HCT116 (cell line): ENCODE data around the gene MAGOH. TPM values are rescaled to one million over a fixed set of nuclear protein-coding genes. Genes with fewer than 3 reads are reported as not detected.

Experiments used
- ATAC-seq: fragments of 200-7000 bp; cut with Tn5 transposase; 2 replicates; pipeline ENCODE4 v1.9.1; 2020; ENCODE audit warnings: mild to moderate bottlenecking, moderate library complexity
- BruUV-seq: library from RNA; stranded (reverse); fragments of 400-500 nt; replicated peaks from 2 replicates; lab custom pipeline; 2021; lab: Mats Ljungman, UMichigan
- CTCF ChIA-PET: fragments of 300-600 bp; sonication (Branson Sonifier 250); formaldehyde crosslinking; loops from one replicate; lab custom pipeline; 2021; ENCODE audit warnings: antibody characterized with exemption; lab: Charles Lee
- POLR2A ChIA-PET: fragments of 300-600, 350-600 bp; sonication (Branson Sonifier 250); formaldehyde crosslinking; loops from one replicate; lab custom pipeline; 2021; ENCODE audit warnings: antibody characterized with exemption; lab: Charles Lee
- RAD21 ChIA-PET, 2 experiments: fragments of 300-600 bp; sonication (Branson Sonifier 250); formaldehyde crosslinking; loops; one replicate each; lab custom pipeline; 2023; ENCODE audit warnings: low total read pairs in 2 of 2; ENCODE audit not compliant: uncharacterized antibody in 2 of 2, unreplicated experiment in 2 of 2, low non-redundant PET in 1 of 2; lab: Charles Lee
- DNase-seq: peaks from one replicate; pipeline ENCODE4 v3.0.0-alpha.2; 2010; ENCODE audit warnings: low read depth, low spot score
- H2AFZ ChIP-seq: fragments of 200-600 bp; shearing (Covaris generic), sonication (generic); 2 replicates; pipeline ENCODE4 v1.6.1; 2017; ENCODE audit warnings: low read depth, mixed run types, mixed read lengths, antibody characterized with exemption, low read length; ENCODE audit not compliant: poor library complexity, severe bottlenecking
- H3K27ac ChIP-seq: 2 replicates; pipeline ENCODE4 v1.5.1; 2012; ENCODE audit warnings: low read depth, low read length
- H3K27me3 ChIP-seq: fragments of 200-600 bp; sonication (generic); 2 replicates; pipeline ENCODE4 v1.6.1; 2016; ENCODE audit warnings: mixed run types, low read length, mixed read lengths; ENCODE audit not compliant: insufficient read depth
- H3K36me3 ChIP-seq, 2 experiments: fragments of 200-500 bp in 1 of 2; fragments of 200-600 bp in 1 of 2; sonication (Bioruptor generic) in 1 of 2; sonication (generic) in 1 of 2; 2 replicates each; pipeline versions ENCODE4 v1.5.1 to v1.6.1; 2014 to 2016; ENCODE audit warnings: low read length in 2 of 2, inconsistent platforms in 1 of 2, mixed read lengths in 1 of 2, mixed run types in 1 of 2; ENCODE audit not compliant: insufficient read depth in 2 of 2, control insufficient read depth in 1 of 2
- H3K4me1 ChIP-seq, 2 experiments: fragments of 200-600 bp in 1 of 2; sonication (generic) in 1 of 2; 2 replicates each; pipeline versions ENCODE4 v1.5.1 to v1.6.1; 2012 to 2017; ENCODE audit warnings: low read length in 2 of 2, inconsistent platforms in 1 of 2, mild to moderate bottlenecking in 1 of 2, mixed read lengths in 1 of 2, mixed run types in 1 of 2, moderate library complexity in 1 of 2; ENCODE audit not compliant: insufficient read depth in 2 of 2, control insufficient read depth in 1 of 2
- H3K4me2 ChIP-seq: fragments of 200-600 bp; sonication (generic); 2 replicates; pipeline ENCODE4 v1.6.1; 2017; ENCODE audit warnings: mixed run types, low read length, mixed read lengths
- H3K4me3 ChIP-seq, 2 experiments: fragments of 200-600 bp in 1 of 2; sonication (generic) in 1 of 2; replicated peaks in 1 of 2; 2 replicates each; pipeline ENCODE4 v1.5.1; 2011 to 2016; ENCODE audit warnings: low read length in 2 of 2, control low read depth in 1 of 2, low read depth in 1 of 2, mild to moderate bottlenecking in 1 of 2, mixed read lengths in 1 of 2, mixed run types in 1 of 2
- H3K79me2 ChIP-seq: fragments of 200-600 bp; sonication (generic); 2 replicates; pipeline ENCODE4 v1.6.1; 2017; ENCODE audit warnings: mild to moderate bottlenecking, mixed run types, low read length, moderate library complexity, mixed read lengths; ENCODE audit not compliant: insufficient read depth
- H3K9ac ChIP-seq: fragments of 200-600 bp; sonication (generic); 2 replicates; pipeline ENCODE4 v1.6.1; 2016; ENCODE audit warnings: low read length, mixed read lengths
- H3K9me2 ChIP-seq: fragments of 200-600 bp; sonication (generic), shearing (Covaris generic); 2 replicates; pipeline ENCODE4 v1.6.1; 2017; ENCODE audit warnings: mixed run types, mild to moderate bottlenecking, moderate library complexity; ENCODE audit not compliant: insufficient read depth
- H3K9me3 ChIP-seq, 2 experiments: fragments of 200-500 bp in 1 of 2; fragments of 200-600 bp in 1 of 2; sonication (Bioruptor generic) in 1 of 2; sonication (generic) in 1 of 2; 2 replicates each; pipeline ENCODE4 v1.6.1; 2014 to 2017; ENCODE audit warnings: low read length in 2 of 2, mixed read lengths in 2 of 2, inconsistent platforms in 1 of 2, low read depth in 1 of 2, mild to moderate bottlenecking in 1 of 2, mixed run types in 1 of 2, moderate library complexity in 1 of 2; ENCODE audit not compliant: control insufficient read depth in 1 of 2, insufficient read depth in 1 of 2
- H4K20me1 ChIP-seq: fragments of 200-600 bp; sonication (generic), shearing (Covaris generic); 2 replicates; pipeline ENCODE4 v1.6.1; 2017; ENCODE audit warnings: mixed run types, mild to moderate bottlenecking, moderate library complexity; ENCODE audit not compliant: insufficient read depth
- POLR2A ChIP-seq: IDR thresholded peaks from 2 replicates; pipeline ENCODE4 v1.7.0; 2011; ENCODE audit warnings: borderline replicate concordance; ENCODE audit not compliant: insufficient read depth, insufficient read length; ENCODE audit errors: extremely low read depth
- POLR2AphosphoS5 ChIP-seq: IDR thresholded peaks from 2 replicates; pipeline ENCODE4 v1.6.1; 2011; ENCODE audit warnings: mild to moderate bottlenecking, low read depth, low read length, moderate library complexity
- intact Hi-C: fragments of 100-400 bp; cut with micrococcal nuclease; formaldehyde crosslinking; loops from 2 replicates; pipeline ENCODE4 v1.10.0; 2022
- total RNA-seq: library from RNA; stranded (reverse); gene quantifications from one replicate; pipeline ENCODE4 v1.2.1, GENCODE V29; 2021; ENCODE audit not compliant: unreplicated experiment

The MAGOH gene
- total RNA-seq, 1 experiment from 2014 or later = 63.7 TPM

DNA sequence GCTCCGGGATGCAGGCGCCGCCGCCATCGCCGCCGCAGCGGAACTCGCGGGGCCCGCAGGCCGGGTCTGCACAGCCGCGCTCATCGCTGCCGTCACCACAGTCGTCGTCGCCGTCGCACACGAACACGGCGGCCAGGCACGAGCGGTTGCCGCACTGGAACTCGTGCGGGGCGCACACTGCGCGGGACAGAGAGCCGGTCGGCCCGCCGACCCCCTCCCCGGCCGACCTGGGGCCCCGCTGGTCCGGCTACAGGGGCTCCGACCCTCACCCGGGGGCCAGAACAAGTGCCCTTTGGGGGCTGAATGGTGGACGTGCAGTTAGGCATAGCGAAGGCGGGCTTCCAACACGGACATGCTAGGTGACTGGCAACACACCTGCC lies 38.6 kb upstream of the MAGOH start:
- Histone ChIP-seq H3K27ac (no peak overlapping the region), H3K79me2 (no peaks in the 10 kb centered on the region), H3K9ac (no peak overlapping the region), H3K4me1 (peaks cover 0 to 9% of the 10 kb centered on the region in 2 experiments; a peak in 1 of 4 replicates), H3K27me3 (no peaks in the 10 kb centered on the region), H3K4me3 (no peak overlapping the region), H3K4me2 (no peak overlapping the region), H4K20me1 (no peaks in the 10 kb centered on the region), H3K9me2 (no peaks in the 10 kb centered on the region), H2AFZ (no peak overlapping the region), H3K9me3 (no peaks in the 10 kb centered on the region), H3K36me3 (peaks cover 0 to 16% of the 10 kb centered on the region in 2 experiments; a peak in 3 of 4 replicates)
- RAD21 ChIA-PET = no interaction called here
- no peak for ATAC-seq
- POLR2A ChIA-PET = no interaction called here
- DNase-seq = no peak
- CTCF ChIA-PET = interaction anchor here (0.9 kb wide), 1 partner anchor 116 kb away, joined by 4 read pairs; no protein-coding TSS in a partner anchor
- intact Hi-C loops = loop anchor here (10.0 kb wide), 1 partner anchor 408 kb away; no protein-coding TSS in a partner anchor
- TF ChIP-seq POLR2A = no peak
- no TSS peak for BruUV-seq

- Histone ChIP-seq H3K4me3 (no peak overlapping the region), H3K4me2 (no peak overlapping the region), H3K36me3 (peaks cover 0 to 12% of the 10 kb centered on the region in 2 experiments; a peak in 2 of 4 replicates), H3K4me1 (peaks cover 0 to 9% of the 10 kb centered on the region in 2 experiments; a peak in 1 of 4 replicates), H3K9ac (no peak overlapping the region), H4K20me1 (no peaks in the 10 kb centered on the region), H3K9me3 (no peaks in the 10 kb centered on the region), H3K27ac (no peak overlapping the region), H2AFZ (no peak overlapping the region), H3K9me2 (no peaks in the 10 kb centered on the region), H3K79me2 (no peaks in the 10 kb centered on the region), H3K27me3 (no peaks in the 10 kb centered on the region)
- TF ChIP-seq POLR2AphosphoS5 = no peak
- no TSS peak for BruUV-seq
- ChIA-PET CTCF (interaction anchor here (0.6 kb wide), 1 partner anchor 789 kb away, joined by 3 read pairs; no protein-coding TSS in a partner anchor), RAD21 (no interaction called here), POLR2A (no interaction called here)
- DNase-seq (no peak), ATAC-seq (no peak)
- intact Hi-C loops = loop anchor here (10.0 kb wide), 1 partner anchor 408 kb away; no protein-coding TSS in a partner anchor
Measured at GRCh38 chr1:53276153-53276901, 38.0 kb upstream of the MAGOH start.
